NCI-H345 treated with DMSO at 0.1 percent for 48 hours (cell line): ENCODE results near the gene SYNJ2.

Experiments
- DNase-seq: peaks from one replicate; lab custom pipeline; 2025; ENCODE audit not compliant: unreplicated experiment; lab: John Stamatoyannopoulos, UW

SYNJ2 gene

DNA sequence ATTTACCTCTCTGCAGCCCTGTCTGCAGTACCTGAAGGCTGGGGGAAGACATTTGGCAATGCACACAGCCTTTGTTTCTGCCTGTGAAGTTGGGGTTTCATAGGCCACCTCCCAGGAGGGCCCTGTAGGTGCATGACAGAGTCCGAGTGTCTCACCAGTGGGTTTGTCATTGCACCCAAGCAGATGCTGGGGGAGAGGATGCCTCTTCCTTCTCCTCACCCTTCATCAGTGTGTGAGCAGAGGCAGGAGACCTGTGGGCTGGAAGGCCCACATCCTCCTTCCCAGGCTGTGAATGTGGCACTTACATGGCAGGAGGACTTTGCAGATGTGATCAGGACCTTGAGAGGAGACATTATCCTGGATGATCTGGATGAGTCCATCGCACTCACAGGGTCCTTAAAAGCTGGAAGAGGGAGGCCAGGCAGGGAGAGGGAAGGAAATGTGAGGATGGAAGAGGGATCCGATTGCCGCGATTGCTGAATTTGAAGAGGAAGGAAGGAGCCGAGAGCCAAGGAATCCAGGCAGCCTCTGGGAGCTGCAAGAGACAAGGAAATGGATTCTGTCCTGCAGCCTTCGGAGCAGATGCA lies 30.4 kb downstream of the SYNJ2 start:
- no peak for DNase-seq

DNA sequence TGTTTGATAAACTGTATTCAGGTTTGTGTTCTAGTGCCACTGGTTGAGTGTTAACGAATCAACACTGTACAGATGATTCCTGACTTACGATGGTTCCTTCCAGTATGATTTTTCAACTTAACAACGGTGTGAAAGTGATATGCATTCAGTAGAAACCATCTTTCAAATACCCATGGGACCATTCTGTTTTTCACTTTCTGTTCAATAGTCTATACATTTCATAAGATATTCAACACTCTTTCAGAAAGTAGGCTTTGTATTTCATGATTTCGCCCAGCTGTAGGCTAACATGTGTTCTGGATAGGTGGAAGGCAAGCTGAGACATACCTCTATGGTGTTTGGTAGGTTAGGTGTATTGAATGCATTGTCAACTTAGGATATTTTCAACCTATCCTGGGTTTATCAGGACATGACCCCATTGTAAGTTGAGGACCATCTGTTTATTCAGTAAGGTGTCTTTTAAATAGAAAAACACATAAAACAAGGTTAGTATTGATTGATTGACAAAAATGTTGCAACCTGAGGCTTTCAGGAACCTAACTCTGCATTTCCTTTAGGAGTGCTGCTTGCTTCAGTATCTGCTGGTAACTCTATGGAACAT lies 32.3 kb downstream of the SYNJ2 start:
- DNase-seq, result no peak

DNA sequence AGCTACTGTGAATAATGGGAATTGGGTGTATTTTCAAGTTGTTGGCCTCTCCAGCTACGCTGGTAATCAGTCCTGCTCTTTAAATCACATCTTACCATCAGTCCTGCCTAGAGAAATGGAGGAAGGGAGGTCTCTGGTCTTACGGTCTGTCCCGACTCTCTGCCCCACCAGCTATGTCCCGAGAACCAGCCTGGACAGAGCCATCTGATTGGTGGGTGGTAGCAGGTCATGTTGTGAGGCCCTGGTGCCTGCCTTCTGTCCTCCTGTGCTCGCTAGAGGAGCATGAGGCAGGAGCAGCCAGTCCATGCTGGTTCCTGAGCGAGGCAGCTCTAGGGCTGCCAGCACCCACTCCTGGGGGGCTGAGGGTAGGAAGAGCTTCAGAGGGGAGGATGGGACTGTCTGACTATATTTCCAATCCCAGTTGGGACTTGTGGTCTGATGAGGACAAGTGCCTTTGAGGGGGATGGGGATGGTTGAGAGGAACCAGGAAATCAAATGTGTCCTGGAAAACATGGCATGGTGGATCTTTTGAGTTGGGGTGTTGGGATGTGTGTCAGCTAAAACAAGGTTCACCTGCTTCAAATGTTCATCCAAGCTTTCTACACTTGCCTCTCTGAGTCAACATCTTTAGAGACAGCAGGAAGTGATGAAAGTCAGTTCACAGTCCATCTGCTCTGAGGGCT lies 33.0 kb downstream of the SYNJ2 start:
- DNase-seq, result no peak

DNA sequence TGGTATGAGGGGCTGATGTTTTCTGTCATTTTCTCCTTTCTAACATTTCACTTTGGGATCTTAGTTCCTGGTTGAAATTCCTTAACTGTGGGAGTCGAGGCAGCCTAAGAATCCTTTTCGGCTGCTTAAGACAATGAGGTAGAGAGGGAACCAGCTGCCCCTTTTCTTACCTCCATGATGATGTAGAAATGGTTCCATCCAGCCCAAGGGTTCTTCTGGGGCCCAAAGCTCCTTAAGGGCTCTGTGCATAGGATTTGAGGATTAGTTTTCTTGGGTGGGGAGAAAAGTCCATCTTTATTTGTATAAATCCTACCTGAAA lies 33.5 kb downstream of the SYNJ2 start:
- no peak for DNase-seq

DNA sequence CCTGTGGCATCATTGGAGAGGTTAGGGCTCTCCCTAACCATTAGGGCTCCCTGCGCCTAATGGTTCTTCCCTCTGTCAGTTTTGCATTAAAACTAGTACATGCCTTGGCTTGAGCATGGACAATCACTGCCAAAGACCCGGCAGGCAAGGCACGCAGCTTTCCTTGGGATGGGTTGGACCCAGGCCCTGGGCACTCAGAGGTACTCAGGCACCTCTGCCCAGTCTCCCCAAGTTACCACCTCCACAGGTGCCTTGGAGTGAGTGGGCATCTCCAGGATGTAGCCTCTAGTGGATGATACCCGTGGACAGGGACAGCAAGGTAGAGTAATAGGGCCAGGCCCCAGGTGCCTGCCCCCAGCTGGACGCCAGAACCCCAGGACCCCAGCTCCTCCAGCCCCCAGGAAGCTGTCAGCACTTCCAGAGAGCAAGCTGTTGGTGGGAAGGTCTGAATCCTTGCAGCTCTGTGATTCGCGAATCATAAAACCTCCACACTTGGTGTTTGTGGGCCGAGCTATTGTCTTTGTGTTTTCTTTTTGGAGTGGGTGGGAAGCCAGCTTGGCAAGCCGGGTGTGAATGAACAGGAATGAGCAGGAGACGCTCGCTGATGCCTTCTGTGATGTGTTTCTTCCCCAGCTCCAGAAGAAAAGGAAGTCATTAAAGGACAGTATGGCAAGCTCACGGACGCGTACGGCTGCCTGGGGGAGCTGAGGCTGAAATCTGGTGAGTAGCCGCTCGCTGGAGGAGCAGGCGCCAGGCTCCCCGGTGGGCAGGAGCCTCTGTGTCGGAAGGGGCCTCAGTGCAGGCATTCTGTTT lies 35.1 kb downstream of the SYNJ2 start:
- no peak for DNase-seq

DNA sequence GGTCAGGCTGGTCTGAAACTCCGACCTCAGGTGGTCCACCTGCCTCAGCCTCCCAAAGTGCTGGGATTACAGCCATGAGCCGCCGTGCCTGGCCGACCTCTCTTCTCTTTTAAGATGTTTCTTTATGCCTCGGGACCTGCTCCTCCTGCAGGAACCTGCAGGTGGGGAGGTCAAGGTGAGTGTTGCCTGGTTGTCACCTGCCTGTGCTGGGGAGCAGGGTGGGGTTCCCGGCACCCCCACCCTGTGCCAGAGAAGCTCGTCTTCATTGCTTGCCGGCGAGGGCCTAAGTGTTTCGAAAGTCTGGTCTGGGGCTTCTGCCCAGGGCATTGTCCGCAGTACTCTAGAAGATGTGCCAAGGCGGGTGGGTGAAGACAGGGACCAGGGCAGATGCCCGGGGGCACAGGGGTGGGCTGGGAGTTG lies 36.0 kb downstream of the SYNJ2 start:
- no peak for DNase-seq

DNA sequence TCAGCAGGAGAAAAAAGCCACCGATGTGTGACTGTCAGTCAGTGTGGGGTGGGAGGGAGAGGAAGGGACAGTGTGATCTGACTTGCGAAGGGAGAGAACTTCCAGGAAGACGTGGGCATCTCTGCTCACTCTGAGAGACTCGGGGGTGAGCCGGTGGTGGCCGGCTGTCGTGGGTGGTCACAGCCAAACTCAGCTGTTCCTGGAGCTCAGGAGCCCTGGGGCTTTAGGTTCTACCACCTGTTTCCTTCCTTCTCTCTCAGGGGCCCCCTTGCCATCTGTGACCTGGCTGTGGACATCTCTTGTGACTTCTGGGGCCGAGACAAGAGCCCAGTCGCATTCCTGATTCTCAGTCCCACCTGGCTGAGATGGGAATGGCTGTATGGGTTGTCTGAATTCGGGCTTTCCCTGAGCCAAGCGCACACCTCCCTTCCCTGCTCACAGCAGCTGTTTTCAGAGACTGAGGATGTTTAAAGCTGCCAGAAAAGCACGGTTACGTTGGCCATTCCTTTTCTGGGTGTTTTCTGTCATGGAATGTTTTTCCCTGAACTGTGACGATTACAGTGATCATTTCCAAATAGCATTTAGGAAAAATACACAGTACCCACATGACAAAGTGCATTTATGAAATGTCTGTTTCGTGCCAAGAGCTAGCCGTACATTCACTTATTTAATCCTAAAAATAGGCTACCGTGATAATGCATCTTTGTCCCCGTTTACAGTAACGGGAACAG lies 36.5 kb downstream of the SYNJ2 start:
- DNase-seq, result no peak

DNA sequence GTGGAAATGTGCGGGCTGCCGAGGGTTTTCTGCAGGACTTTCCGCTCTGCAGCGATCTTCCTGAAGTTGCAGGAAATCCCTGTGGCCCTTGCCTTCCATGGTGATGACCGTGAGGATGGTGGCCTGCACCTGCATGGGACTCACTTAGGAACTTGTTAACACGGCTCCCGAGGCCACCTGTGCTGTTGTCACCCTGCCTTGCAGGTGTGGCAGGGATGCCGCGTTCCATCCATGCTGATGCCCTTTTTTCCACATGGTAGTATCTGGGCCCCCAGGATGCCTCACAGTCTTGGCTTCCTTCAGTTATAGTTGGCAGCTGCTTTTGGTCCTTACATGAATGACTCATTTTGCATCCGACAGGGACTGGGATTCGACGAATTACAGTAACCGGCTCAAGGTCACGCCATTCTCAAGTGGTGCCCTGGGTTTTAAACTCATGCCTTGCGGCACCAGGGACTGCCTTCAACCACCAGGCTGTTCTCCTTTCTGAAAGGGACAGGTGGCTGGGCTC lies 37.2 kb downstream of the SYNJ2 start:
- DNase-seq, result peak; percentile 6

DNA sequence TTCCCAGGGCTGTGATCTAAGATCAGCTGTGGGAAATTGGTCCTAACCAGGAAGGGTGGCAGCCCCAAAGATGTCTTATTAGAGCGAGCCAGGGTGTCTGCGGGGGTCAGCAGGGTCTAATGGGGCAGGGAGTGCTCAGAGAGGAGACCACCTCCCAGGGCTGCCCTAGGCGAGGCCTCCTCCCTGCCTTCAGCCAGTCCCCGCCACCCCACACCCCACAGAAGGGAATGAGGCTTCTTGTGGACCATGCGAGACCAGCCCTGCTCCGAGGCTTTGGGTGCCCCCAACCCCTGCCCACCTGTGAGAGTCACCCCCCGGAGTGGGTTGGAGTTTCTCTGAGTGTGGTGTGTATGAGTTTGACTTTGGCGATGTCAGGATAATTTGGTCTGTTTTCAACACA lies 37.8 kb downstream of the SYNJ2 start:
- DNase-seq, result no peak

GRCh38 chr6:158020272-158020711 lies 38.6 kb downstream of the SYNJ2 start:
- DNase-seq, result no peak

DNA sequence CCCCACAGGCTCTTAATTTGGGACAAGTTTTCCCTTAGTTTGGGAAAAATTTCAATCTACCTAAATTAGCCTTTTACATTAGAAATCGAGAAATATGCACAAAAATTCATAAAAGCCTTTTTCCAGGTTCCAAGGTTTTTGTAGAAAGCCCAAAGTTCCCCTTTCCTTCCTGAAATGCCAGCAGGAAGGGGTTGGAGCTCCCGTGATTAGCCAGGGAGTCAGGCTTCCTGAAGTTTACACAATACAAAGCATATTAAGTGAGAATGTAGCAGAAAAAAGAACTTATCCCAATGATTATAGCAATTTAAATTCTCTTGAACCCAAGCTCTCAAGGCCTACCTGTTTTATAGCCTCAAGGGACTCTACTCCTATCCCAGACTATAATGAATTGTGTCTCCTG lies 39.1 kb downstream of the SYNJ2 start:
- DNase-seq, result no peak

- no peak for DNase-seq
These were observed 39.7 kb downstream of the SYNJ2 start for GRCh38 chr6:158021376-158021775.

DNA sequence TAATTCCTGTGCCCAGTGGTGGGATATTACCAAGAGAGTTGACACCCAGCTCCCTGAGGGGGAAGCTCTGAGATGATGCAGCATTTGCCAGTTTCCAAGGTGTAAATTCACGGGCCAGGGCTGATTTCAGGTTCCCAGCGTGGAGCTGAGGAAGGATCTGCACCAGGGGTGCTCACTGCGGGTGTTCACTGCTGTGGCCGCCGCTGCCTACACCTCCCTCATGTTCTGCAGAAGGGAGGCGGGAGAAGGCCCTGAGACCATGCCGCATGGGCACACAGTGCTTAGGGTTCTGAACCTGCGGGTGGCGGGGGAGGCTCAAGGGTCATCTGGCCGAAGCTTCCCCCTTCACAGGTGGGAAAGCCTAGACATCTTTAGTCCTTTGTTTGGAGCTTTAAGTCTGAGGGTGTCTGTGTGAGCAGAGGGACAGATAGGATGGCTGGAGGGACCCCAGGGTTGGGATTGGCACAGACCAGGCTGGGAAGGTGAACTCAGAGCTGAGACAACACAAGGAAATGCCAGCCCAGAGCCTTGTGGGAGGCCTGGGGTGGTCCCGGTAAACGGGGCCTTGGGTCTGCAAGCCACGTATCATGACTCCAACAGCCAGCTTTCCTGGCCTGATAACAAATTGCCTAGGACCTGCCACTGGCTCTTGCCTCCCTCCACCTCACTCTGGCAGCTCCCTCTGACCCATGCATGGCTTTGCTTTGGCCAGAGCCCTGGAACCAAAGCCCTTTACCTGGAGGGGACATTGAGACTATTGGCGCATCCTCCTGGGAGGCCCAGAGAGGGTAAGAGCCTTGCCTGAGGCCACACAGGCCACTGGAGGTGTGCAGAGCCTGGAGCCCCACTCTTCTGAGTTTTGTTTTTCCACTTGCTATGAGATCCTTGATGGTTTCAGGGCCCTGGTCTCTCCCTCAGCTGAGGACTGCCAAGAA lies 40.4 kb downstream of the SYNJ2 start:
- DNase-seq, result no peak

GRCh38 chr6:158022749-158023596 lies 41.3 kb downstream of the SYNJ2 start:
- no peak for DNase-seq

DNA sequence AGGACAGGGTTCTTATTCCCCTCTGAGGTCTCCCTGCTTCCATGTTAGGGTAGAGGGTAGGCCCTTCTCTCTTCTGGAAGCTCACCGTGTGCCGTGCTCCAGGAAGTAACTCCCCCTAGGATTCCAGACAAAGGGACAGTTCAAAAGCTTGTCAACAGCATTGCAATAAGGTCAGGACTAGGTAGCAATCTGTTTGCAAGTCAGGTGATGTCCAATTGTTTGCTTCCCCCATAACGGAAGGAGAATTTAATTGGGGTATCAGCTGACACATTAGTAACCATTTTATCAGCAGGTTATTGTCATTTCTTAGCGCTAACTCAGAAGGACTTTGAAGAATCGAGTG lies 41.9 kb downstream of the SYNJ2 start:
- no peak for DNase-seq

- DNase-seq, result no peak
These were observed 43.1 kb downstream of the SYNJ2 start for GRCh38 chr6:158024566-158025297.

GRCh38 chr6:158026054-158026900 lies 44.6 kb downstream of the SYNJ2 start:
- peak; percentile 90 for DNase-seq
